Measurements from ENCODE around the gene DCXR.

The DCXR gene

DNA sequence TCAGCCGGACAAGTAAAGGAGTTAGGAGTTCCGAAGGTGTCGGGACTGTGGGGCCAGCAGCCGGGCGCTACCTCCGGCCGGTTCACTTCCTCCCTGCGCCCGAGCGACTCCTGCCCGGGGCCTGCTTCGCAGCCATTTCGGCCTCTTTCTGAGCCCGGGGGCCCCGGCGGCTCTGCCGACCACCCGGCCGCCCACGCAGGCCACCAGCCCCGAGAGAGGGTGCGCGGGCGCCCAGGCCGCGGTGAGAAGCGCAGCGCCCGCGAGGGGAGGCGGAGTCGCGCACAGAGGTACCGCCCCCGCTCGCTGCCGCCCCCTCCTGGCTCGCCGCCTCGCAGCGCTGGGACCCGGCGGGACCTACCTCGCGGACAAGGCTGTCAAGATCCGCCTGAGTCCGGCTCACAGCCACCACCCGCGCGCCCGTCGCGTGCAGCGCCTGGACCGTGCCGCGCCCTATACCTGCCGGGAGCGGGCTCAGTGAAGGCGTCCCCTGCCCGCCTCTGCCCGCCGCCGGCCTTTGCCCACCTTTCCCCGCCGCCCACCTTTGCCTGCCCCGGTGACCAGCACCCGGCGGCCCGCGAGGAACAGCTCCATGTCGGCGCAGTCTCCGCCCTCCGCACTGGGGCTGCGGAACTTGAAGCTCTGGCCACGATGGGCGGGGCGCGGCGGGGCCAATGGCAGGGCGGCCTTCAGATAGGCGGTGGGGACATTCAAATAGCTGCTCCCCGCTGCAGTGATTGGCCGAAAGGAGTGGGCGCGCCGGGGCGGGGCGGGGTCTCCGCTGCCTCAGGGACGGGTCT lies at the start of gene DCXR:
TSS of gene DCXR (minus strand) at position 606 of the 797 bp plus-strand sequence. CDS start at position 591, 15 bp downstream.
- peak; percentile 98 for DNase-seq (ENCODE audit: low spot score)

DNA sequence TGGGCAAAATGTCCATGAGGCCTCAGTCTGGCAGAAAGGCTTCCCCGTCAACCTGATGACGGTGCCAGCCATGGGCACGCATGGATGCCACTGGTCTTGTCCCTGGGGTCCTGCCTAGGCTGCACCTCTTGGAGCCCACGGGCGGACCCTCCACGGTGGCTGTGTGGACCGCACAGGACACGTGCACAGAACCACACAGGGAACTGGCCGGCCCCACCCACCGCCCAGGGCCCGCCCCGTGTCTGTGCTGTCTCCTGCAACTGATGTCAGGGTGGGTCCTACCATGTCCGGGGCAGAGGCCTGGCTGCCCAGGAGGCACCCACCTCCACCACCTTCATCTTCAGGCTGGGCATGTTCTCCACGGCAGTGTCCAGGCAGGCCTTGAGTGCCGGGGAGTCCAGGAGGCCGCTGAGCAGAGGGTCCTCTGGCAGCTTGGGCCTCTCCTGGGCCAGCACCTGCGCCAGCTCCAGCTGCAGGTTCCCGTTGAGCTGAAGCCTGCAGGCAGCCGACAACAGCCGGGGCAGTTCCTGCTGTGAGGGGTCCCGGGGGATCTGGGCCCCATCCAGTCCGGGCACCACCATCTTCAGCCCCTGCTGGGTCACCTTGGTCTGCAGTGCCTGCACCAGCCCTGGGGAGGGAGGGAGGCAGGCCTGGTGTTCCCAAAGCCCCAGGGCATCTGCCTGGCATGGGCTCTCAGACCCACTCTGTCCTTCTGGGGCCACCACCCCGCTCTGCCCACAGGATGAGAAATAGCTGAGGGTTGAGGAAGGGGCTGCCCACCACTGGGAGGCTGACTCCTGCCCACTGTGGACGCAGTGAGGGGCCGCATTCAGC lies 48.7 kb upstream of the DCXR start:
- DNase-seq (ENCODE audit: low spot score), result no peak

DNA sequence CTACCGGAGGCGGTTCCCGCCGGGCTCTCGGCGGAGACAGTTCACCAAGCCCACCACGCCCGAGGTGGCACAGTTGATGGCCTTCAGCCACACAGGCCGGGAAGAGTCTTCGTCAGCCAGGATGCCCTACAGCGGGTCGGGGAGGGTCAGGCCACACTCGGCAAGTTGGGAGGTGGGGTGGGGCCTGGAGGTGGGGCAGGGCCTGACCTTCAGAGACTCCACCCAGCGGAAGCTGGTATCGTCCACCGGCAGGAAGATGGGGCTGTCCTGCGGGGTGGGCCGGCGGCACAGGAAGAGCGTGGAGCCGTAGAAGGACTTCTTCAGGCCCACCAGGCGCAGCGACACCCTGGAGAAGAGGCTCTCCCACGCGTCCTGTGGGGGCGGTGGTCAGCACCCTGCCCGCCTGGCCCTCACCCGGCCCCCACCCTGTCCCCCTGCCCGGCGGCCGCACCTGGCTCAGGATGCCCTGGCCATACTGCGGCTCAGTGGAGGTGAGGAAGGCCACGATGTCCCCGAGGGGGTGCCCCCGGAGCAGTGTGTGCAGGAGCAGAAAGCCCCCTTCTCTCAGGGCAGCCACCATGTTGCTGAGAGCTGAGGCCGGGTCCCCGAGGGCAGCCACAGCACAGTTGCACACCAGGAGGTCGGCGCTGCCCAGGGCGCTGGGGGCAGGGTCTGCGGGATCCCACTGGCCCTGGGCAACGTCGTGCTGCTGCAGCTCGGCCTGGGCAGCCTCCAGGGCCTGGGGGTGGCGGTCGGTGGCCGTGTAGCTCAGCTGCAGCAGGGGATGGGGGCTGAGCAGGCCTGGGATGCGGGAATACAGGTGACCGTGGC lies 47.7 kb upstream of the DCXR start:
- no peak for DNase-seq (ENCODE audit: low spot score)

DNA sequence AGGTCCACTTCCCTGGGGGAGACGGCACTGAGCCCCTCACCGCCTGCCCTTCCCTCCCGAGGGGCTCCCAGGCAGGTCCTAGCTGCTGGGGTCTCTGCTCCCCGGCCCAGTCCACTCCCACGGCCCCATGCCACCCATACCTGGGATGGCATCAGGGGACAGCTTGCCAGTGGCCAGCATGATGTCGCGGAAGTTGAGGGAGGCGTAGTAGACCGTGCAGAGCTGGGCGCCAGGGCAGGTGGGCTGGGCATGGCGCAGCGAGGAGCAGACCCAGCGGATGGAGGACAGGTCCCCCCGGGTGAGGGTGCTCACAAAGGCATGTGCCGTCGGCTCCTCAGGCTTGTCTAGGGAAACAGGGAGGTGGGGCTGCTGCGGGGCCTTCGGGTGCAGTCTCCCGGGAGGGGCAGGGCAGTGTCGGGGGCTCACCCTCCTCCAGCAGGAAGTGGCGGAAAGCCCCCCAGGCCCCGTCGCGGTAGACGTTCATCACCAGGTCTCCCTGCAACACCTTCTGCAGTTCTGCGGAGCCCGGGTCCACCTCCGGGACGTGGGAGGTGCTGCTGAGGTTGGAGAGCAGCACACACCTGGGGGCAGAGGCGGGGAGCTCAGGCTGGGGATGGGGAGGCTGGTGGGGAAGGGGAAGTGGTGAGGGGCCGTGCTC lies 47.0 kb upstream of the DCXR start:
- no peak for DNase-seq (ENCODE audit: low spot score)

DNA sequence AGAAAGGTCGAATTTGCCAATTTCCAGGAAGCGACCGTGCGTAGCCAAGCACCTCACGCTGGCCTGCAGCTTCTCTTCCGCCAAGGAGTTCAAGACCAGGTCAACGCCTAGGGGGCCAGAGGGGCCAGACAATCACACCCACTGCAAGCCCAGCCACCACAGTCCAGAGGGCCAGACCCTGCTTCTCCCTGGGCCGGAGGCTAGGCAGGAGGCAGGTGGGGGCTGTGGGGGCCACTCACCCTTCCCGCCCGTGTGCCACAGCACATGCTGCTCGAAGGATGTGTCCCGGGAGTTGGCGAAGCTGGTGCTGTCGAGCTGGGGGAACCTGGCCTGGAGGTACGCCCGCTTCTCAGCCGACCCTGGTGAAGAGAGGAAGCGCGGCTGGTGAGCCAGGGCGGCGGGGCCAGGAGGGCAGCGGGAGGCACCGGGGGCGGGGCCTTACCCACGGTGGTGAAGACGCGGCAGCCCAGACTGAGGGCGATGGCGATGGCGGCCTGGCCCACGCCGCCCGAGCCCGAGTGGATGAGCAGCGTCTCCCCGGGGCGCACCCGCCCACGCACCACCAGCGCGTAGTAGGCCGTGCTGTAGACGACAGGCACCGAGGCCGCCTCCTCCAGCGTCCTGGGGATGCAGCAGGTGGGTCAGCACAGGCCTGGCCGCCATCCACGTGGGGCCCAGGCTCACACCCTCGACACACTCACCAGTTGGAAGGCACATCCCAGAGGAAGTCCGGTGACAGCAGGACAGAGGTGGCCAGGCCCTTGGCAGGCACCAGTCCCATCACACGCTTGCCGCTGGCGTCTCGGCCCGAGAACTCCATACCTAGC lies 46.2 kb upstream of the DCXR start:
- no peak for DNase-seq (ENCODE audit: low spot score)

DNA sequence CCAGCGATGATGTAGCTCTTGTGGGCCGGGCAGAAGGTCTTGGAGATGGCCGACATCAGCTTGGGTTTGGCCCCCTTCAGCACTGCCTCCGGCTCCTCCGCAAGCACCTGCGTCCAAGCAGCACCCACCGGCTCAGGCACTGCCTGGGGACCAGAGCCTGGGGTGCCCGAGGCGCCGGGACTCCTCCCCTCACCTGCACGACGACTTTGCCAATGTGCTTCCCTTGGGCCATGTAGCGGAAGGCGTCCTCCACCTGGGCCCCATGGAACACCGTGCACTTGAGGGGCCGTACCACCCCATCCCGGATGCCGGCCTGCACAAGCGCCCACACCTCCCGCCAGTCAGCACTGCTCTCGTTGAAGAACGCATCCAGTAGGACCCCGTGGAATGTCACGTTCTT lies 45.5 kb upstream of the DCXR start:
- DNase-seq (ENCODE audit: low spot score), result no peak

DNA sequence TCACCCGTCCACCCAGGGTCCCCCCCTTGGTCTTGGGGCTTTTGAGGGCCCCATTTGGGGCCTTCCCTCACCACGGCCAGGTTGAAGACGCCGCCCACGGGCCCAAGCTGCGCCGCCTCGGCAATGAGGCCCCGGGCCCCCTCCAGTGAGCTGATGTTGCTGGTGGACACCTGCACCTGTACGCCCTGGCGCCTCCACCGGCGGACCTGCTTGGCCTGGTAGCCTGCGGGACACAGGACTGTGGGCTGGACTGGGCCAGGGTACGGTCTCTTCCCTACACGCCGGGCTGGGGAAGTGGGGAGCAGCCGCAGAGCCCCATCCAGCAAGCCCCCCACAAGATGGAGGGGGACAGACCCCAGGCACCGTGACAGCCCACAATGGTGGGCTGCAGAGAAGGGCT lies 45.0 kb upstream of the DCXR start:
- DNase-seq (ENCODE audit: low spot score), result no peak

DNA sequence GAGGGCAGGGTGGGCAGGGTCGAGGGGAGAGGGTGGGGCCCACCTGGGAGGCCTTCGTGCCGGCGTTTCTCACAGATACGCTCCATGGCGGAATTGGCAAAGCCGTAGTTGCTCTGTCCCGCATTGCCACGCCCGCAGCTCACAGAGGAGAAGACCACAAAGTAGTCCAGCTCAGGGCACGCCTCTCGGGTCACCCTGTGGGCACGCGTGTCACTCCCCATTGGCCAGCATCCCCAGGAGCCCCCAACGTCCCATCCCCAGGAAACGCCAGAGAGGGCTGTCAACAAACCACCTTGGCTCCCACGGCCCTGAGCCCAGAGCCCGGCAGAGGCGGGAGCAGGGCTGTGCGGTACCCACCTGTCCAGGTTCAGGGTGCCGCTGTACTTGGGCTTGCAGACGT lies 44.5 kb upstream of the DCXR start:
- no peak for DNase-seq (ENCODE audit: low spot score)

DNA sequence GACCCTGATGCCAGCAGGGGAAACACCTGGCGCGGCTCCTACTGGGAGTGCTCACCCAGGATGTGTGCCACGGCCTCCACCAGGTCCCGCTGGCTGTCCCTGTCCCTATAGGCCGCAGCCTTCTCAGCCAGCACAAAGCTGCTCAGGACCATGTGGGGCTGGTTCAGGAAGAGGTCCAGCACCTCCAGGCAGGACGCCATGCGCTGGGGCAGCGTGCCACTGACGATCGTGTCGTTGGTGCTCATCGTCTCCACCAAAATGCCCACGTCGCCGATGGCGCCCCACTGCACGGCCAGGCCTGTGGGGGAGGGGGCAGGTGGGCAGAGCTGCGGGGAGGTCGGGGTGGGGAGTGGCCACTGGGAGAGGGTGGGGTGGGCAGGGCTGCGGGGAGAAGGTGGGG lies 44.0 kb upstream of the DCXR start:
- no peak for DNase-seq (ENCODE audit: low spot score)

DNA sequence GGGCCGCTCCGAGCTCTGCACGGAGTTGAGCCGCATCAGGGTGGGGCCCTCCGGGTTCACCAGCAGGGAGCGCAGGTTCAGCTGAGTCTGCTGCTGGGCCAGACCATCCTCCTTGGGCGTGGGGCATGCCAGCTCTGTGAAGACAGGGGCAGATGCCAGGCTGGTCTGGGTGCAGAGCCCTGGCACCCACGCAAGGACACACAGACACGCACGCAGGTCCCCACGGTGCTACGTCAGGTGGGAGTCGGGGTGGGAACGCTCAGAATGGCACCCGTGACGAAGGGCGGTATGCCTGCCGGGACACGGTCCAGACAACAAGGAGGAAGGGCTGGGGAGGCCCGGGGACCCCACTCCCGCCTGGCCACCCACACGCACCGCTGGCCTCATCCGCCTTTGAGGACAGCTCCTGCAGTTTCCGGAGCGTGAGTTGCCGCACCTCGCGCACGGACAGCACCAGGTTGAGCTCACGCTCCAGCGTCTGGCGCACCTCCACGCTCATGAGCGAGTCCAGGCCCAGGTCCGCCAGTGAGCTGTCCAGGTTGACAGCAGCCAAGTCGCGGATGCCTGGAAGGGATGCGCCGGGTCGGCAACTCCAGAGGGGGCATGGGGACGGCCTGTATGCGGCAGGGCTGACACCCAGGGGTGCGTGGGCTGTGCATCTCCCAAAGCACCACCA lies 43.4 kb upstream of the DCXR start:
- no peak for DNase-seq (ENCODE audit: low spot score)

DNA sequence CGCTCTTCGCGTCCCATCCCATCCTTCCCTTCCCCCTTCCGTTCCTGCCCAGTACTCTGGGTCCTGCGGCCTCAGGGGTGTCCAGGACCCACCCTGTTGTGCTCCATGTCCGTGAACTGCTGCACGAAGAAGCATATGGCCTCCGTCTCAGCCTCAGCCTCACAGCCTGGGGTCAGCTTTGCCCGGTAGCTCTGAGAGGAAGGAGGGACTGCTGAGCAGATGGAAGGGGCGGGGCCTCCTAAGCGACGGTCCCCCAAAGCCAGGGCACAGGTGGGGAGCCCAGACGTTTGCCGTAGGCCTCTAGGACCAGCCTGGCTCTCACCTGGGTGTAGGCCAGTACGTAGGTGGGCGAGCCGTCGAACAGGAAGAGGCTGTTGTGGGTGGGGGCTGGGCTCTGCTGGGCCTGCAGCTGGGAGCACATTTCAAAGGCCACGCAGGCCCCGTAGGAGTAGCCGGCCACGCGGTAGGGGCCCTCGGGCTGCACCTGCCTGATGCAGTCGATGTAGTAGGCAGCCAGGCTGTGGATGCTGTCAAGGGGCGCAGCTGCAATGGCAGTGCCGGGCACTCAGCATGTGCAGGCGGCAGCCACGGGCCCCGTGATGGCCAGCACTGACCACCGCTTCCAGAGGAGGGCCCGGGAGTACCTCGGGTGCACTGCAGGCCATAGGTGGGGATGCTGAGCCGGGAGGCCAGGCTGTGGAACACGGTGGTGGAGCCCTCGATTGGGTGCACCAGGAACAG lies 42.7 kb upstream of the DCXR start:
- DNase-seq (ENCODE audit: low spot score), result no peak

DNA sequence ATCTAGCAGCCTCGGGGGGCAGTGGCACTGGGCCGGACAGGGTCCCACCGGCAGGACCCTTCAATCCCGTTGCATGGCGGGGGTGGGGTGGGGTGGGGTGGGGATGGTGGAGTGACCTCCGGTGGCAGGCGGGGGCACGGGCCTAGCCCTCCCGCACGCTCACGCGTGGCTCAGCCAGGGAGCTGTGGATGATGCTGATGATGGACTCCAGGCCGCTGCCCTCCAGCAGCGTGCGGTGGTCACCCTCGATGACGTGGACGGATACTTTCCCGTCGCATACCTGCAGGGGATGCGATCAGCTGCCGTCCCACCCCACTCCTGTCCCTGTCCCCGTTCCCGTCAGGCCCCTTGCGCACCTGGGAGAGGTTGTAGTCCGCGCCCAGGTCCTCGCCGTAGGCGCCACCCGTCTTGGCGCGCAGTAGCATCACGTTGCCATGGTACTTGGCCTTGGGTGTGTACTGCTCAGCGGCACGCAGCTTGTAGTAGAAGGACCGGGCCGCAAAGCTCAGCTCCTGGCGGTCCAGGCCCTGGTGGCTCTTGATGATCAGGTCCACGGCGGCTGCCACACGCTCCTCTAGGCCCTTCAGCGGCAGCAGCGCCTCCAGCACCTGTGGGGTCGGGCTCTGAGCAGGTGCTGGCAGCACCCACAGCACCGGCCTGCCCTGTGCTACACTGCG lies 41.6 kb upstream of the DCXR start:
- no peak for DNase-seq (ENCODE audit: low spot score)

DNA sequence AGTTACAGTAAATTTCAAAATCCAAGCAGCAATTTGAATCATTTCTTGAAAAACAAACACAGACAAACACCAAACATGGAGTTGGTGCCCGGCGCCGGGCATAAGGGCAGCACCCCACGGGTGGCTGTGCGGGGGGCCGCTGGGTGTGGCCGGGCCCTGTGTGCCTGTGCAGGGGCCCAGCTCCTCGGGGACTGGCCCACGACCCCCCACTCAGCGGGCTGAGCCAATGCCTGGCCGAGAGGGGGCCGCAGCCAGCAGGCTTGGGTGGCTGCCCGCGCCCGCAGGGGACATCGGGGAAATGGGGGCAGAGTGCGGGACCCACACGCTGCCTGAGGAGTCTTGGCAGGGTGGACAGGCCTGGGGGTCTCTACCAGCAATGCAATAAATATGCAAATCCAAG lies 40.9 kb upstream of the DCXR start:
- DNase-seq (ENCODE audit: low spot score), result no peak

DNA sequence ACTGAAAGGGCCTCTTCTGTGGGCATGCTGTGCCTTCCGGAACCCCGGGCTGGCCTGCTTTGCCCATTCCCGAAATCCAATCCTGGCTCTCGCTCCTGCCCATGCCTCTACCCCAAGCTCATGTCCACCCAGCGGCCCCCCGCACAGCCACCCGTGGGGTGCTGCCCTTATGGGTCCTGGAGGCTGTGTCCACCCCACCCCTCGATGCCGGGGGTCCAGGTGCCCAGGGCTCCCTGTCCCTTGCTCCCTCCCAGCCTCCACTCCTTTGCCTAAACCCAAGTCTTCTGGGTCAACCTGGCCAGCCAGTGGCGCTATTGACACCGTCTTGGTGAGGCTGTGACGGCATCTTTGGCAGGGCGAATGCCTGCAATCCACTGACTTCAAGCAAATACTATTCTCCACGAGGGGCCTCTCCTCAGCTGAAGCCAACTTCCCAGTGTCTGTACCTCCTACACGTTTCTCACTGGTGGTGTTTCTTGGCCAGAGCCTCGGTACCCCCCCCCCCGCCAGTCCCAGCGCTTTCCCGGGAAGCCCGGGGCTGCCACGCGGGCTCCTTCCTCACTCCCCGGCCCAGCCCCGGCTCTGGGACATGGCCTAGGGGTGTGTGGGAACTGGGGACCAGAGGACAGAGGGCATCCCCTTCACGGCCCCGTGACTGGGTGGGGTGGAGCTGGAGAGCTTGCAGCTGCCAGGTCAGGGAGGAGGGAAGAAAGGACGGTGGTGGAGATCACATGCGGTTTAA lies 40.3 kb upstream of the DCXR start:
- no peak for DNase-seq (ENCODE audit: low spot score)

DNA sequence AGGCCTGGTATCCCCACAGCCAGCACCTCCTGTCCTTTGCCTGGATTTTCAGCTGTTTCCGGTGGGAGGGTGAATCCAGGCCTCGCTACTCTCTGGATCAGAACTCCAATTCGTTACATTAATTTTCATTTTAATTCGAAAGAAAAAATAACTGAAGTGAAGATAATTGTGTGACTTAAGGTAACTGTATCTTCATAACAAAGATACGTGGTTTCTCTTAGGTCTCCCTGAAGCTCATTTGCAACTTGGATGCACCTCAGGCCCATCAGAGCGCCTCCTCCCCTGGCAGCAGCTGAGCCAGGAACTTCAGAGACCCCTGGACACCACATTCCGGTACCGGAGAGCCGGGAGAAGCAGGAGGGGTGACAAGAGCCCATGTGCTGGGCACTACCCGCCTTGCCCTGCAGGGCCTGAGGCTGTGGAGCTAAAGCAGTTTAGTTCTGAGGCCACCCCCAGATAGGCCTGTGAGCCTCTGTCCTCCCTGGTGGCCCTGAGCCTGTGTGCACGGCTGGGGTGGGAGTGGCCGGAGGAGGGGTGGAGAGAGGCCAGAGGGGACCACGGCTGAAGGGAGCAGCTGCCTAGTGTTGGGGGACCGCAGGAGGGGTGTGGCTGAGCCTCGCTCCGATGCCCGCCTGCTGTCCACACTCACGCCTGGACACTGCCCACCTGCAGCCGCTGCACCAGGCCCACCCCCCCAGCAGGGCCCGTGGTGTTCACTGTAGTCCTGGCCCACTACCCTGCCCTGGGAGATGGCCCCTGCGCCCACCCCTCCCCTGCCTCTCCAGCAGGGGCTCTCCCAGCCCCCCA lies 39.5 kb upstream of the DCXR start:
- no peak for DNase-seq (ENCODE audit: low spot score)

DNA sequence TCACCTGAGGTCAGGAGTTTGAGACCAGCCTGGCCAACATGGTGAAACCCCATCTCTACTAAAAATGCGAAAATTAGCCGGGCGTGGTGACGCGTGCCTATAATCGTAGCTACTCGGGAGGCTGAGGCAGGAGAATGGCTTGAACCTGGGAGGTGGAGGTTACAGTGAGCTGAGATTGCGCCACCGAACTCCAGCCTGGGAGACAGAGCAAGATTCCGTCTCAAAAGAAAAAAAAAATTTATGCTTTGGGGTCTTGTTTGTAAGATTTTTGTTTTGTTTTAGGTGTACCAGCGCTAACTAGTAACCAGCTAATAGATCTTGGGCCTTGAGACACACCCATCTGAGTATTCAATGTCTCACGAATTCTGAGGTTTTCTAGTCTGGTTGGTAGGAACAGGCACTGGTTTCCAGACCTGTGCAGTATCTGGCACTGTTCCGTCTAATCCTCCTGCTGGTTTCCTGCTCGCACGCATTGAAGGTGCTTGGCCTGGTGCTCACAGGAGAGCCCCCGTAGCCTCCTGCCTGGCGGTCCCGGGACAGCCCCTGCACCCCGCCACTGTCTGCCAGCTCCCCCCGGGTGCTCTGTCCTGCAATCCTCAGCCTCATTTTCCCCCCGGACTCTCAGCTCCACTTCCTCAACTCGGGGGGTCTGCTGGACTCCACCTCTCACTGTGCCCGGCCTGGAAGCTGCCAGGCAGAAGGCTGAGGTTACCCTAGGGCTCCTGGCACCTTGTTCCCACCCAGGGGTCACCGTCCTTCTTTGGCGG lies 38.7 kb upstream of the DCXR start:
- no peak for DNase-seq (ENCODE audit: low spot score)

DNA sequence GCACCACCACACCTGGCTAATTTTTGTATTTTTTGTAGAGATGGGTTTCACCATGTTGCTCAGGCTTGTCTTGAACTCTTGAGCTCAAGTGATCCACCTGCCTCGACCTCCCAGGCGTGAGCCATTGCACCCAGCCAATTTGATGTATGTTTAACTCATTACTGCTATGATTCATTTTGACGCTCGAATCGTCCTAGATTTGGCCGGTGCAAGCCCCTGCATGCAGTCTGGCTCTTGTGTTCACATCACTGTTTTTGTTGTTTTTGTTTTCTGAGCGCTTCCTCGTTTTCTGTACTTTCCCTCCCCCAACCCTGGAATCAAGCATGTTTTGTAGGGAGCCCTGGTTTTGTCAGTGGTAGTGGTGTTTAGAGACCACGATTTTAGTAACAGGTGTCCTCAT lies 35.9 kb upstream of the DCXR start:
- DNase-seq (ENCODE audit: low spot score), result no peak
